Breast epithelium (tissue), 4 donors: Measurements from ENCODE around the gene HOXB6. TPM values are rescaled to one million over a fixed set of nuclear protein-coding genes. Genes with fewer than 3 reads are reported as not detected.
A peak's percentile ranks its signal among the peaks of the same experiment; 100 is the strongest.

Experiments used
- DNase-seq, 2 donors: peaks; one replicate each; pipeline ENCODE4 v3.0.0-alpha.2; 2019; ENCODE audit warnings: low spot score in 2 of 2
- H3K27ac ChIP-seq, 2 donors: fragments of 200-600 bp; sonication (generic) in 1 of 2; one replicate each; pipeline ENCODE4 v1.5.1; 2016 to 2019; ENCODE audit warnings: mild to moderate bottlenecking in 1 of 2
- H3K27me3 ChIP-seq, 2 donors: fragments of 200-600 bp; sonication (generic) in 1 of 2; one replicate each; pipeline versions ENCODE4 v1.5.1 to v1.6.0; 2017 to 2019; ENCODE audit warnings: control low read depth in 1 of 2, mild to moderate bottlenecking in 1 of 2
- H3K36me3 ChIP-seq: fragments of 200-600 bp; one replicate; pipeline ENCODE4 v1.5.1; 2019
- H3K4me1 ChIP-seq, 2 donors: fragments of 200-600 bp; sonication (generic); one replicate each; pipeline ENCODE4 v1.5.1; 2016 to 2019; ENCODE audit warnings: control low read depth in 1 of 2
- H3K4me3 ChIP-seq, 3 donors: fragments of 200-600 bp; sonication (generic); 1 replicate in 2 of 3; 2 replicates in 1 of 3; pipeline ENCODE4 v1.5.1; 2016 to 2019; ENCODE audit warnings: mild to moderate bottlenecking in 3 of 3, moderate library complexity in 2 of 3
- H3K9me3 ChIP-seq, 2 donors: fragments of 200-600 bp; sonication (generic) in 1 of 2; one replicate each; pipeline ENCODE4 v1.5.1; 2016 to 2019; ENCODE audit warnings: control low read depth in 1 of 2
- POLR2A ChIP-seq: fragments of 450-650 bp; IDR thresholded peaks from one replicate; pipeline ENCODE4 v1.6.1; 2016; ENCODE audit warnings: antibody characterized with exemption, mild to moderate bottlenecking, moderate library complexity
- POLR2AphosphoS5 ChIP-seq, 3 donors: sonication (generic); formaldehyde crosslinking; IDR thresholded peaks; one replicate each; pipeline ENCODE4 v1.6.1; 2017; ENCODE audit warnings: antibody characterized with exemption in 3 of 3
- intact Hi-C: fragments of 100-400 bp; cut with DNase I; formaldehyde crosslinking; loops from one replicate; pipeline ENCODE4 v1.15.1; 2023; ENCODE audit warnings: low total_unique reads
- total RNA-seq, 3 donors: library from RNA; depleted of rRNA; stranded (reverse); fragments of >200 nt; gene quantifications; one replicate each; pipeline ENCODE4 v1.1.0, GENCODE V29; 2016
- TF ChIP-seq, protein P1 (sequence below), 3 donors: fragments of 450-650 bp; IDR thresholded peaks; one replicate each; pipeline ENCODE4 v1.5.1; 2016 to 2017; ENCODE audit warnings: antibody characterized with exemption in 3 of 3, mild to moderate bottlenecking in 3 of 3, moderate library complexity in 3 of 3

The HOXB6 gene
- total RNA-seq, 3 donors from 2014 or later, result 1.0 to 24.9 (median 18.2) TPM

DNA sequence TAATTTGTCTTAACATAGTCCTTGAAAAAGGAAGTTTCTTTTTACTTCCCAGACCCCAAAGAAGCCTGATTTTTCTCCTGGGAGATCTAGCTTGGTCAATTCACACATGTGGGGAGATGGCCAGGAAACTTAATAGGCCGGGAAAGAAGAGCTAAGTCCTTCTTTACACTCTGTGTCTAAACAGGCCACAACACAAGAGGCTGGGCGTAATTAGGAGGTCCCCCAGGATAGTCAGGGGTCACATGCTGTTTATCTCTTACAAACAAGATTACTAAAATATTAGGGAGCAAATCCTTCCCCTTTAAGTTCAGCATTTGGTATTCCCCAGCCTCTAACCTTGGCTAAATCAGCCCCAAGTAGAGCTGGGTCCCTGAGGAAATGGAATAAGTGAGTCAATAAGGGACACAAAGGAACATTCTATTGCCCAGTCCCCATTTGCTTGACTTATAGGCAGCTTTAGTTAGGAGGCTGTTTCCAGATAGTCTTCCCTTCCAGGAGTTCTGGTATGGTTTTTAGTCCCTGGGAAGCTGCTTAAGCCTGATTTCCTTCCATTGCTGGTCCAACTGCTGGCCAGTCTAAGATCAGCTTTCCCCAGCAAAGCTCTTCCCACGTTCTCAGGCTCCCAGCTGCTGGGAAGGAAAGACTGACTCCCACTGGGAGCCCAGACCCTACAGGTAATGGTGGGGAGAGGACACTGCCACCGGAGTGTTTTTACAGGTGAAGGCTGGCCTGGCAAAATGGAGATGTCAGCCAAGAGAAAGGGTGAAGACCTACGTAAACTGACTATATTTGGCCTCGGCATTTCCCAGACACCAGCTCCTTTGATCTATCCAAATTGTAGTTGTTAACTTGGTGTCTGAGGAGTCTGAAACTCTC is 35.4 kb upstream of the HOXB6 start:
- no peaks in the 10 kb centered on the region for H3K4me1 ChIP-seq
- H3K27me3 ChIP-seq, result peaks cover 13 to 99% of the 10 kb centered on the region in 2 donors
- TF ChIP-seq, protein P1, sequence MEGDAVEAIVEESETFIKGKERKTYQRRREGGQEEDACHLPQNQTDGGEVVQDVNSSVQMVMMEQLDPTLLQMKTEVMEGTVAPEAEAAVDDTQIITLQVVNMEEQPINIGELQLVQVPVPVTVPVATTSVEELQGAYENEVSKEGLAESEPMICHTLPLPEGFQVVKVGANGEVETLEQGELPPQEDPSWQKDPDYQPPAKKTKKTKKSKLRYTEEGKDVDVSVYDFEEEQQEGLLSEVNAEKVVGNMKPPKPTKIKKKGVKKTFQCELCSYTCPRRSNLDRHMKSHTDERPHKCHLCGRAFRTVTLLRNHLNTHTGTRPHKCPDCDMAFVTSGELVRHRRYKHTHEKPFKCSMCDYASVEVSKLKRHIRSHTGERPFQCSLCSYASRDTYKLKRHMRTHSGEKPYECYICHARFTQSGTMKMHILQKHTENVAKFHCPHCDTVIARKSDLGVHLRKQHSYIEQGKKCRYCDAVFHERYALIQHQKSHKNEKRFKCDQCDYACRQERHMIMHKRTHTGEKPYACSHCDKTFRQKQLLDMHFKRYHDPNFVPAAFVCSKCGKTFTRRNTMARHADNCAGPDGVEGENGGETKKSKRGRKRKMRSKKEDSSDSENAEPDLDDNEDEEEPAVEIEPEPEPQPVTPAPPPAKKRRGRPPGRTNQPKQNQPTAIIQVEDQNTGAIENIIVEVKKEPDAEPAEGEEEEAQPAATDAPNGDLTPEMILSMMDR (IDR thresholded peaks at IDR 0.05), result no peak
- no peaks in the 10 kb centered on the region for H3K36me3 ChIP-seq
- no peak for DNase-seq
- no peak overlapping the region for H3K27ac ChIP-seq
- H3K9me3 ChIP-seq, result no peaks in the 10 kb centered on the region
- no peak overlapping the region for H3K4me3 ChIP-seq
- intact Hi-C loops, result no loop called here

DNA sequence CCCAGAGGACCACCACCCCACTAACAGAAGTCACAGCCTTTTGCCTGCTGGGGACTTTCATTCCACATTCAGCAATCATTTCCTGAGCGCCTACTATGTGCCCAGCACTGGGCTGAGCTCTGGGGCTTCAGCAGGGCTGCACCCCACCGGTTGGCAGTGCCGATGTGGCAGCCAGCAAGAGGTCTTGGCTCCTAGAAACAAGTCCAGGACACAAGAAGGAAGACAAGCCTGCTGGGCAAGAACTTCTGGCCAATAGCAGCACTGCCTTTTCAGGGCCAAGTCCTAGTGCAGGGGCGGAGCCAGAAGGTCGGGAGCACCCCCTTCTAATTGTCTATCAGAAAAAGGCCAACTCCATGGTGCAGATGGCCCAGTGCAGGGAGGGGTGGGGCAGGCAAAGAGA is 34.4 kb upstream of the HOXB6 start:
- Histone ChIP-seq H3K4me3 (no peak overlapping the region), H3K4me1 (no peaks in the 10 kb centered on the region), H3K27ac (no peak overlapping the region), H3K36me3 (no peaks in the 10 kb centered on the region), H3K27me3 (peaks cover 13 to 99% of the 10 kb centered on the region in 2 donors), H3K9me3 (no peaks in the 10 kb centered on the region)
- no peak for DNase-seq
- intact Hi-C loops, result no loop called here
- TF ChIP-seq POLR2AphosphoS5 (IDR thresholded peaks at IDR 0.05) (no peak), POLR2A (no peak)
- TF ChIP-seq, protein P1 (IDR thresholded peaks at IDR 0.05), result no peak

DNA sequence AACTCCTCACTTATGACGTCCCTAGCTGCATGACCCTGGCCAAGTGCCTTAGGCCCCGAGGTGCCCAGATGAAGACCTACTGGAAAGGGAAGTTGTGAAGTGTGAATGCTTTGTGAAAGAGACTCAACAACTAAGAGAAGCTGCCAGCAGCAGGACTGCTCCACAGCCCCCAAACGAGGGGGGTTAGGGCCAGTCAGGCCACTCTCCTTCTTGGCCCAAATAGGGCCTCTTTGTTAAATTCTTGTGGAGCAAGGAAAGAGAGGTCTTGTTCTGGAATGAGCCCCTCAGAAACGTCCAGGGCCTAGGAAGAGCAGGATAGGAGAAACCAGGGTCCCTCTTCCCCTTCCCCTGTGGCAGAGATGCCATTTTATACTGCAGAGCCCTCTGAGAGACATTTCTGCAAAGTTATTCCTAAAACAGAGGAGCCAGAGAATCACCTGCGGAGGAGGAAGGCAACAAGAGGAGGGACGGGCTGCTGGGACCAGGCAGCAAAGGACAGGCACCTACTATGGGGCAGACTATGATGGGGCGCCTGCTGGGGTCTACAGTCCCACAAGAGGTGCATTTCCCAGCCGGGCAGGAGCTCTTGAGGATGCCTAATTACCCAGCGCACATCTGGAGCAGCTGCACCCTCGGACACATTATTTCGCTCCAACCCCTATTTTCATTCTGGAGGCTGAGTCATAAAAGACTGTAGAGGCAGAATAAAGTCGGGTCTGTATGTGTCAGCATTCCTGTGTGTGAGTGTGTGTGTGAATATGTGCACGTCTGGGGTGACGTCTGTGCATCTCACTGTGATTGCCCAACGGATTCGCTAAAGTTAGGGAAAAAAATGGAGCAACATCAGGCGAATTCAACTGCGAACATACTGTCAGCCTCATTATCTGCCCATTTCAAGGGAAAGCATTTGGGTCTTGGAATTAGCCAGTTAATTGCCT is 32.8 kb upstream of the HOXB6 start:
- Histone ChIP-seq H3K4me1 (no peaks in the 10 kb centered on the region), H3K36me3 (no peaks in the 10 kb centered on the region), H3K9me3 (no peaks in the 10 kb centered on the region), H3K27ac (no peak overlapping the region), H3K4me3 (no peak overlapping the region), H3K27me3 (peaks cover 11 to 99% of the 10 kb centered on the region in 2 donors)
- DNase-seq, result no peak
- intact Hi-C loops, result no loop called here
- TF ChIP-seq, protein P1 (IDR thresholded peaks at IDR 0.05), result no peak
- TF ChIP-seq POLR2AphosphoS5 (IDR thresholded peaks at IDR 0.05) (no peak), POLR2A (no peak)

DNA sequence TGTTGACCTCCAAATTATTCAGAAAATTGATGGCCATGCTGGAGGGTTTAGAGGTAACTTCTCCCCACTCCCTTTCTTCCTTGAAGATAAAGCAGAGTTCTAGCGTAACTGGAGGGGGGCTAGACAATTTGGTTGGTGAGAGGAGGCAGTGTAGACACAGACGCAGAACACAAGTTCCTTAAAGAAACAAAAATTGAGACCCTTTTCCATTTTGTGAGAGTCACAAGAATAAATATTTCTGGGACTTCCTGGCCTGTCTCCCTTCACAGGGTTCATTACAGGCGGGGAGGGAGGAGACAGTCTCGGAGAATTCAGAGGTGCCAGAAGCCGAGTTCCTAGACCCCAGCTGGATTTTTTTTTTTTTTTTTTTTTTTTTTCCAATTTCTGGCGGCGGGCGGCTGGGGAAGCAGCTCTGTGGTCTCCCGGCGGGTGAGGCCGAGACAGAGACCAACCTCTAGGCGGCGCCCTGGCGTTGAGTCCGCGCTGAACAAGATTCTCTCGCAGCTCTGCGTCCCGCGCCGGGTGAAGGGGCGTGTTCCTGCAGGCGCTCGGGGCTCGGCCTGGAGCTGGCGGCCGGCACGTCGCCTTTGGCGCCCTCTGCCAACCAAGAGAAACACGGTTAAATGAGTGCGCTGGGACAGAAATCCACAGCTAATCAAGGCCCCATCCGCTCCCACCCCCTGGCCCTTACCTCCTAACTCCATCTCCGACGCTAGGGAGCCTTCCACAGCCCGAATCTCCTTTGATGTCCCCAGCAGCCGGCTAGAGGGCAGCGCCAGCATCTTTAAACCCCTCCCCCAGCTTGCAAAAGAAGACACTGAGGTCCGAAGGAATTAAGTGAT is 31.6 kb upstream of the HOXB6 start:
- Histone ChIP-seq H3K27me3 (peaks cover 3 to 99% of the 10 kb centered on the region in 2 donors), H3K4me3 (no peak overlapping the region), H3K27ac (no peak overlapping the region), H3K9me3 (no peaks in the 10 kb centered on the region), H3K4me1 (no peaks in the 10 kb centered on the region), H3K36me3 (no peaks in the 10 kb centered on the region)
- DNase-seq, result no peak
- TF ChIP-seq, protein P1 (IDR thresholded peaks at IDR 0.05), result peak in 1 of 3 donors; percentile 33
- TF ChIP-seq POLR2A, result no peak
- TF ChIP-seq POLR2AphosphoS5 (IDR thresholded peaks at IDR 0.05), result no peak
- intact Hi-C loops, result no loop called here
